Measurements from ENCODE around the gene CSMD2. TPM values are rescaled to one million over a fixed set of nuclear protein-coding genes. Genes with fewer than 3 reads are reported as not detected.

Gene CSMD2
- total RNA-seq, 1 experiment from 2014 or later = 13.2 TPM

GRCh38 chr1:33985656-33986055 lies 179.4 kb downstream of the CSMD2 start (continued):
- TF ChIP-seq, protein P1, sequence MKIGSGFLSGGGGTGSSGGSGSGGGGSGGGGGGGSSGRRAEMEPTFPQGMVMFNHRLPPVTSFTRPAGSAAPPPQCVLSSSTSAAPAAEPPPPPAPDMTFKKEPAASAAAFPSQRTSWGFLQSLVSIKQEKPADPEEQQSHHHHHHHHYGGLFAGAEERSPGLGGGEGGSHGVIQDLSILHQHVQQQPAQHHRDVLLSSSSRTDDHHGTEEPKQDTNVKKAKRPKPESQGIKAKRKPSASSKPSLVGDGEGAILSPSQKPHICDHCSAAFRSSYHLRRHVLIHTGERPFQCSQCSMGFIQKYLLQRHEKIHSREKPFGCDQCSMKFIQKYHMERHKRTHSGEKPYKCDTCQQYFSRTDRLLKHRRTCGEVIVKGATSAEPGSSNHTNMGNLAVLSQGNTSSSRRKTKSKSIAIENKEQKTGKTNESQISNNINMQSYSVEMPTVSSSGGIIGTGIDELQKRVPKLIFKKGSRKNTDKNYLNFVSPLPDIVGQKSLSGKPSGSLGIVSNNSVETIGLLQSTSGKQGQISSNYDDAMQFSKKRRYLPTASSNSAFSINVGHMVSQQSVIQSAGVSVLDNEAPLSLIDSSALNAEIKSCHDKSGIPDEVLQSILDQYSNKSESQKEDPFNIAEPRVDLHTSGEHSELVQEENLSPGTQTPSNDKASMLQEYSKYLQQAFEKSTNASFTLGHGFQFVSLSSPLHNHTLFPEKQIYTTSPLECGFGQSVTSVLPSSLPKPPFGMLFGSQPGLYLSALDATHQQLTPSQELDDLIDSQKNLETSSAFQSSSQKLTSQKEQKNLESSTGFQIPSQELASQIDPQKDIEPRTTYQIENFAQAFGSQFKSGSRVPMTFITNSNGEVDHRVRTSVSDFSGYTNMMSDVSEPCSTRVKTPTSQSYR (CRISPR knock-in tag; IDR thresholded peaks at IDR 0.05) = no peak
- TF ChIP-seq ZNF416 (CRISPR knock-in tag; IDR thresholded peaks at IDR 0.05) = no peak

DNA sequence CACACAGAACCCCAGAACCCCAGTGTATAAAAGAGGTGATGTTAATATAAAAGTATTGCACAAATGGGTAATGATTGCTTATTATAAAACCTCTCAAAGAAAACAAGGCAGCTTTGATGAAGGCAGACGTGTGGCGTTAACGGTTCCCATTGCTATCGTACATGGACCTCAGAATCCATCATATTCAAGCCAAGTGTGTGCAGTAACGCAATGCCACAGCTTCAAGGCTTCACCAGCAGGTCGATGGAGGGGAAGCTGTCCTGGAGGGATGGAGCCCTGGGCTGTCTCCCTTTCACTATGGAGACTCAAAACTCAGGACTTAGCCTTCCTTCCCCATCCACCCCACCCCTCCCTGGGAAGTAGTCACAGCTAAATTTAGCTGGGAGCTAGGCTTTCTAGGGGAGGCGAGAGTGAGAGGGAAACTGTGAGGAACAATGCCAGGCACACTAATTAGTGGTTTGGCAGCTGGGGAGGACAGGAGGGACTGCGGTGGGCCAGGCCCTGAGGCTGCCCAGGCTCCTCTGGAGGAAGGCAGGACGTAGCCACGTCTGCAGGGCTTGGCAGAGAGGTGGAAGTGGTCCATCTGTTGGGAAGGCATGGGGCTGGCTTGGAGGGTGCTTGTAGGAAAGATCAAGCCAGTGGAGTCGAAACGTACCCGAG lies 180.0 kb downstream of the CSMD2 start:
- Mint-ChIP-seq H3K9me3 (no peaks in the 10 kb centered on the region), H3K27ac (no peak overlapping the region), H3K36me3 (no peaks in the 10 kb centered on the region), H3K4me3 (no peak overlapping the region), H3K27me3 (ENCODE audit: low read depth) (no peaks in the 10 kb centered on the region), H3K4me1 (peaks cover 5% of the 10 kb centered on the region; the same call in 1 of the 2 replicates)
- no peak for ATAC-seq
- POLR2A ChIA-PET = no interaction called here
- TF ChIP-seq ZNF512 (CRISPR knock-in tag; IDR thresholded peaks at IDR 0.05; ENCODE audit: borderline replicate concordance) (no peak), SOX15 (CRISPR knock-in tag; IDR thresholded peaks at IDR 0.05) (no peak), TP53 (CRISPR knock-in tag; IDR thresholded peaks at IDR 0.05) (no peak), ZNF232 (CRISPR knock-in tag; IDR thresholded peaks at IDR 0.05) (no peak), NR3C1 (CRISPR knock-in tag; conservative IDR thresholded peaks at IDR 0.05; ENCODE audit: low read depth) (no peak), SMAD3 (CRISPR knock-in tag; IDR thresholded peaks at IDR 0.05; ENCODE audit: borderline replicate concordance) (no peak), ZNF317 (CRISPR knock-in tag; IDR thresholded peaks at IDR 0.05; ENCODE audit: borderline replicate concordance, low read depth) (no peak), ZNF416 (CRISPR knock-in tag; IDR thresholded peaks at IDR 0.05) (no peak), NR1H2 (CRISPR knock-in tag; IDR thresholded peaks at IDR 0.05) (no peak), NFYB (CRISPR knock-in tag; conservative IDR thresholded peaks at IDR 0.05; ENCODE audit: low read depth) (no peak), ZNF121 (CRISPR knock-in tag; IDR thresholded peaks at IDR 0.05) (no peak), ZNF263 (CRISPR knock-in tag; IDR thresholded peaks at IDR 0.05; ENCODE audit: low read depth) (no peak)
- TF ChIP-seq, protein P2, sequence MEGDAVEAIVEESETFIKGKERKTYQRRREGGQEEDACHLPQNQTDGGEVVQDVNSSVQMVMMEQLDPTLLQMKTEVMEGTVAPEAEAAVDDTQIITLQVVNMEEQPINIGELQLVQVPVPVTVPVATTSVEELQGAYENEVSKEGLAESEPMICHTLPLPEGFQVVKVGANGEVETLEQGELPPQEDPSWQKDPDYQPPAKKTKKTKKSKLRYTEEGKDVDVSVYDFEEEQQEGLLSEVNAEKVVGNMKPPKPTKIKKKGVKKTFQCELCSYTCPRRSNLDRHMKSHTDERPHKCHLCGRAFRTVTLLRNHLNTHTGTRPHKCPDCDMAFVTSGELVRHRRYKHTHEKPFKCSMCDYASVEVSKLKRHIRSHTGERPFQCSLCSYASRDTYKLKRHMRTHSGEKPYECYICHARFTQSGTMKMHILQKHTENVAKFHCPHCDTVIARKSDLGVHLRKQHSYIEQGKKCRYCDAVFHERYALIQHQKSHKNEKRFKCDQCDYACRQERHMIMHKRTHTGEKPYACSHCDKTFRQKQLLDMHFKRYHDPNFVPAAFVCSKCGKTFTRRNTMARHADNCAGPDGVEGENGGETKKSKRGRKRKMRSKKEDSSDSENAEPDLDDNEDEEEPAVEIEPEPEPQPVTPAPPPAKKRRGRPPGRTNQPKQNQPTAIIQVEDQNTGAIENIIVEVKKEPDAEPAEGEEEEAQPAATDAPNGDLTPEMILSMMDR (IDR thresholded peaks at IDR 0.05) = no peak
- TF ChIP-seq, protein P3, sequence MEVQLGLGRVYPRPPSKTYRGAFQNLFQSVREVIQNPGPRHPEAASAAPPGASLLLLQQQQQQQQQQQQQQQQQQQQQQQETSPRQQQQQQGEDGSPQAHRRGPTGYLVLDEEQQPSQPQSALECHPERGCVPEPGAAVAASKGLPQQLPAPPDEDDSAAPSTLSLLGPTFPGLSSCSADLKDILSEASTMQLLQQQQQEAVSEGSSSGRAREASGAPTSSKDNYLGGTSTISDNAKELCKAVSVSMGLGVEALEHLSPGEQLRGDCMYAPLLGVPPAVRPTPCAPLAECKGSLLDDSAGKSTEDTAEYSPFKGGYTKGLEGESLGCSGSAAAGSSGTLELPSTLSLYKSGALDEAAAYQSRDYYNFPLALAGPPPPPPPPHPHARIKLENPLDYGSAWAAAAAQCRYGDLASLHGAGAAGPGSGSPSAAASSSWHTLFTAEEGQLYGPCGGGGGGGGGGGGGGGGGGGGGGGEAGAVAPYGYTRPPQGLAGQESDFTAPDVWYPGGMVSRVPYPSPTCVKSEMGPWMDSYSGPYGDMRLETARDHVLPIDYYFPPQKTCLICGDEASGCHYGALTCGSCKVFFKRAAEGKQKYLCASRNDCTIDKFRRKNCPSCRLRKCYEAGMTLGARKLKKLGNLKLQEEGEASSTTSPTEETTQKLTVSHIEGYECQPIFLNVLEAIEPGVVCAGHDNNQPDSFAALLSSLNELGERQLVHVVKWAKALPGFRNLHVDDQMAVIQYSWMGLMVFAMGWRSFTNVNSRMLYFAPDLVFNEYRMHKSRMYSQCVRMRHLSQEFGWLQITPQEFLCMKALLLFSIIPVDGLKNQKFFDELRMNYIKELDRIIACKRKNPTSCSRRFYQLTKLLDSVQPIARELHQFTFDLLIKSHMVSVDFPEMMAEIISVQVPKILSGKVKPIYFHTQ (CRISPR knock-in tag; IDR thresholded peaks at IDR 0.05) = no peak
- TF ChIP-seq, protein P4, sequence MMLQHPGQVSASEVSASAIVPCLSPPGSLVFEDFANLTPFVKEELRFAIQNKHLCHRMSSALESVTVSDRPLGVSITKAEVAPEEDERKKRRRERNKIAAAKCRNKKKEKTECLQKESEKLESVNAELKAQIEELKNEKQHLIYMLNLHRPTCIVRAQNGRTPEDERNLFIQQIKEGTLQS (CRISPR knock-in tag; conservative IDR thresholded peaks at IDR 0.05) = no peak
- TF ChIP-seq, protein P5, sequence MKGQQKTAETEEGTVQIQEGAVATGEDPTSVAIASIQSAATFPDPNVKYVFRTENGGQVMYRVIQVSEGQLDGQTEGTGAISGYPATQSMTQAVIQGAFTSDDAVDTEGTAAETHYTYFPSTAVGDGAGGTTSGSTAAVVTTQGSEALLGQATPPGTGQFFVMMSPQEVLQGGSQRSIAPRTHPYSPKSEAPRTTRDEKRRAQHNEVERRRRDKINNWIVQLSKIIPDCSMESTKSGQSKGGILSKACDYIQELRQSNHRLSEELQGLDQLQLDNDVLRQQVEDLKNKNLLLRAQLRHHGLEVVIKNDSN (CRISPR knock-in tag; IDR thresholded peaks at IDR 0.05) = no peak
- no peak for DNase-seq (ENCODE audit: low spot score)
- CTCF ChIA-PET = interaction anchor here (6.1 kb wide), 1 partner anchor 29 kb away, joined by 26 read pairs; no protein-coding TSS in a partner anchor

All from WTC11 (cell line).